22Rv1 (cell line): ENCODE results near the gene NAV2.

Experiments used
- H3K27ac ChIP-seq: fragments of 450-650 bp; 2 replicates; pipeline ENCODE4 v1.5.1; 2017
- CTCF ChIP-seq: fragments of 450-650 bp; IDR thresholded peaks from 2 replicates; pipeline ENCODE4 v1.5.1; 2017; ENCODE audit warnings: mild to moderate bottlenecking
- ZFX ChIP-seq: fragments of 450-650 bp; IDR thresholded peaks from 2 replicates; pipeline ENCODE4 v1.6.1; 2017; ENCODE audit warnings: antibody characterized with exemption, borderline replicate concordance

NAV2 gene, protein sequence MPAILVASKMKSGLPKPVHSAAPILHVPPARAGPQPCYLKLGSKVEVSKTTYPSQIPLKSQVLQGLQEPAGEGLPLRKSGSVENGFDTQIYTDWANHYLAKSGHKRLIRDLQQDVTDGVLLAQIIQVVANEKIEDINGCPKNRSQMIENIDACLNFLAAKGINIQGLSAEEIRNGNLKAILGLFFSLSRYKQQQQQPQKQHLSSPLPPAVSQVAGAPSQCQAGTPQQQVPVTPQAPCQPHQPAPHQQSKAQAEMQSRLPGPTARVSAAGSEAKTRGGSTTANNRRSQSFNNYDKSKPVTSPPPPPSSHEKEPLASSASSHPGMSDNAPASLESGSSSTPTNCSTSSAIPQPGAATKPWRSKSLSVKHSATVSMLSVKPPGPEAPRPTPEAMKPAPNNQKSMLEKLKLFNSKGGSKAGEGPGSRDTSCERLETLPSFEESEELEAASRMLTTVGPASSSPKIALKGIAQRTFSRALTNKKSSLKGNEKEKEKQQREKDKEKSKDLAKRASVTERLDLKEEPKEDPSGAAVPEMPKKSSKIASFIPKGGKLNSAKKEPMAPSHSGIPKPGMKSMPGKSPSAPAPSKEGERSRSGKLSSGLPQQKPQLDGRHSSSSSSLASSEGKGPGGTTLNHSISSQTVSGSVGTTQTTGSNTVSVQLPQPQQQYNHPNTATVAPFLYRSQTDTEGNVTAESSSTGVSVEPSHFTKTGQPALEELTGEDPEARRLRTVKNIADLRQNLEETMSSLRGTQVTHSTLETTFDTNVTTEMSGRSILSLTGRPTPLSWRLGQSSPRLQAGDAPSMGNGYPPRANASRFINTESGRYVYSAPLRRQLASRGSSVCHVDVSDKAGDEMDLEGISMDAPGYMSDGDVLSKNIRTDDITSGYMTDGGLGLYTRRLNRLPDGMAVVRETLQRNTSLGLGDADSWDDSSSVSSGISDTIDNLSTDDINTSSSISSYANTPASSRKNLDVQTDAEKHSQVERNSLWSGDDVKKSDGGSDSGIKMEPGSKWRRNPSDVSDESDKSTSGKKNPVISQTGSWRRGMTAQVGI (N-terminal part only)

DNA sequence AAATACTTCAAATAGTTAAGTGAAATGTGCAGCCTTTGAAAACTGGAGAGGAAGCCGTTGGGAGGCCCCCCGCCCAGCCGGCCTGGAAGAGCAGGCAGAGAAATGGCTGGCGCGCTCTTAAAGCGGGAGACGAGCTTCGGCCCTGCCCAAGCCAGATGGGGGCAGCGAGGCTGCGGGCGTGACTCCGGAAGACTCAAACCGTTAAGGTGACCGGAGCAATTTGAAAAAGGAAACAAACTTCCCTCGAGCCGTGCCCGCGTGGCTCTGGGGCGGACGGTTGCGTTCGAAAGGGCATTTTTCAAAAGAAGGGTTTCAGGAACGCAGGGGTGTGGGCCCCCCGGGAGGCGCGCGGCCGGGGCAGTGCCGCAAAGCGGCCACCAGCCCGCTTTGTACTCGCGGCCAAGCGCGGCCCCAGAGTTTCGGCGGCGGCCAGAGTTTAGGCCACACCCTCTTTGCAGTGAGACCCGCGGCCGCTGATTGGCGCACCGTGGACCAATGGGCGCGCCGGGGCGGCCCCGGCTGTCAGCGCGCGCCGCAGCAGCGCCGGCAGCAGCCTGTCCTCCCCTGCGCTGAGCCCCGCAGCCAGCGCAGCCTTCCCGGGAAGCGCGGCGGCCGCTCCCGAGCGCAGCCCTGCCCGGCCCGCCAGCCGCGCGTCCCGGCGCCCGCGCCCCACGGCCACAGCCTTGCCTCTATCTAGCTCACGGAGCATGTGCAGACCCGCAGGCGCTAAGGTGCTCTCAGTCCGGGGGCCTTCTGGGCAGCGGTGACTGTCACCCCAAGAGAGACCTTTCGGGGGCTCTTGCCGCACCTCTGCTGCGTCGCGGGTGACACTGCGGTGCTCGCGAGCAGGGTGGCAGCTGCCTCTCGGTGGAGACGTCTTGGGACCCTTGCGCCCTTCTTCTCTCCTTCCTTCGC is at the start of gene NAV2:
NAV2 (plus strand) TSS at position 557 of the 915 bp plus-strand sequence. CDS start 859 bp downstream, outside the sequence.
- no peak within 1 kb of the TSS for H3K27ac ChIP-seq
- TF ChIP-seq ZFX (no peak), CTCF (no peak)

DNA sequence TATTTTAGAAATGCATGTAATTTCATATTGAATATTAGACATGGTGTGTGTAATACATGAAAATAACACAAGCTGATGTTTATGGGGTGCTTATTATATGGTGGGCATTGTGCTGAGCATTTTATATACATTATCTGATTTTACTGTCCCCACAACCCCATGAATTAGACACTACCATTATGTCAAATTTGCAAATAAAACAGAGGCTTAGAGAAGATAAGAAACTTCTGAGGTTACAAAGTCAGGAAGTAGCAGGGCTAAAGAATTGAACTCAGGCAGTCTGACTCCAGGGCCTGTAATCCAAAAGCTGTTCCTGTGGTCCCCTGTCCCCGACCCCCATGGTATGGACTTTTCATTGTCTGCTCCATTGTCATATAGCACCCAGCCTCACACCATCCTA is 49.4 kb upstream of the NAV2 start:
- TF ChIP-seq ZFX: no peak
- no peak for TF ChIP-seq CTCF
- no peak overlapping the region for H3K27ac ChIP-seq

DNA sequence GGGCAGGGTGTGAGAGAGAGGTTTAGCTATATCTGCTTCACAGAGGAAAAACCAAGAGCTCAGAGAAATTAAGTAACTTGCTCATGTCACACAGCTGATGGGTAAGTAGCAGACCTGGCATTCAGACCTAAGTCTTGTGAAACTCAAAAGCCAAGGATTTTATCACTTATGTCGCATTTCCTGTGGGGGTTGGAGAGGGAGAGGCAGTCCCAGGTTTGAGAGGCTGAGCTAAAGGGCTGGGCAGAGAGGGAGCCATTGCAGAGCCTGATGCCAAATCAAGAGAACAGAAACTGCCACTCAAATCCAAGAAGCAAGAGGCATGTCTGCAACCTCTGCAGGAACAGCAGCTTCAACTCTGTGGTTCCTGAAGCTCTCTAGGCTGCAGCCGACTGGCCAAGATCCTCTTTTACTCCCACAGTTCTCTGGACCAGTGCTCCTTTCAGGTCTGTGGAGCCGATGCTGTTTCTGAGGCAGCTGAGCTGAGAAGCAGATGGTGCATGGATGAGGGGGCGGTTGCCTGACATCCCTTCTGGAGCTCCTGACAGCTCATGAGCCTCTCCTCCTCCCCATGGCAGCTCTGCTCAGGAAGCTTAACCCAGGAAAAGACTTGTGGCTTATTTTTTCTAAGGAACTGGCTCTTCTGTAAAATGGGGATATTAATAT is 47.6 kb upstream of the NAV2 start:
- TF ChIP-seq ZFX (no peak), CTCF (no peak)
- no peak overlapping the region for H3K27ac ChIP-seq

GRCh38 chr11:19666951-19667350 is 45.7 kb upstream of the NAV2 start:
- no peak overlapping the region for H3K27ac ChIP-seq
- TF ChIP-seq CTCF: no peak
- TF ChIP-seq ZFX: no peak

DNA sequence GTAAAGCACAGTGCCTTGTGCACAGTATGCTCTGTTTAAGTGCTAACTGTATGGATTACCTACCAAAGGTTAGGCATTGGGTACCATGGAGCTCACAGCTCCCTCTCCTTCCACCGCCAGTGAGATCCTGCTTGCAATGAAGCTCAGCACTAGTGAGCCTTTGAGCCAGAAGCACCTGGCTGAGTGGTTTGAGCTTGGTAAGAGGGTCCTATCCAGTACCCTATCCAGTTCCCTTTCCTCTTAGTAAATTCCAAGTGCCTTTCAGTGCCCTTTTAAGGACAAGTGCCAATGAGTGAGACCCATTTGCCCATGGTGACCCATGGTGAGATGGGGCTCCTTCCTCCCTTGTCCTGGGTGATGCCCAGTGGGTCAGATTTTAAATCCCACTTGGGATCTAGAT is 43.1 kb upstream of the NAV2 start:
- TF ChIP-seq CTCF: no peak
- no peak for TF ChIP-seq ZFX
- H3K27ac ChIP-seq: no peak overlapping the region
